ENCODE data around the gene CSRP1. TPM values are rescaled to one million over a fixed set of nuclear protein-coding genes. Genes with fewer than 3 reads are reported as not detected.

Gene CSRP1
- polyA plus RNA-seq, 1 donor from 2014 or later: 4.2 TPM

GRCh38 chr1:201543871-201544642 lies 37.1 kb upstream of the CSRP1 start:
- Histone ChIP-seq H2AFZ (ENCODE audit: low read depth, low read length) (no peak overlapping the region), H3K9me2 (ENCODE audit: insufficient read depth, low read length) (no peaks in the 10 kb centered on the region), H3K9ac (ENCODE audit: low read length) (no peak overlapping the region), H3K27me3 (ENCODE audit: insufficient read depth, low read depth, low read length) (peaks cover 21% of the 10 kb centered on the region), H4K20me1 (ENCODE audit: insufficient read depth) (no peaks in the 10 kb centered on the region), H3K4me2 (ENCODE audit: low read length) (no peak overlapping the region), H3K79me2 (replicated peaks; ENCODE audit: insufficient read depth, low read length) (no peaks in the 10 kb centered on the region), H3K9me3 (ENCODE audit: low read length) (no peaks in the 10 kb centered on the region), H3F3A (ENCODE audit: insufficient read depth, low read length, poor library complexity, severe bottlenecking) (no peaks in the 10 kb centered on the region), H3K27ac (ENCODE audit: low read length) (no peak overlapping the region), H3K4me3 (ENCODE audit: low read length) (no peak overlapping the region), H3K36me3 (ENCODE audit: insufficient read depth, low read length) (no peaks in the 10 kb centered on the region)
- TF ChIP-seq EP300 (conservative IDR thresholded peaks at IDR 0.05; ENCODE audit: poor library complexity, severe bottlenecking) (no peak), TAF1 (IDR thresholded peaks at IDR 0.05; ENCODE audit: low read depth) (no peak), SMC3 (conservative IDR thresholded peaks at IDR 0.05; ENCODE audit: poor library complexity) (no peak), EZH2 (IDR thresholded peaks at IDR 0.05; ENCODE audit: borderline replicate concordance, insufficient read depth, low read length, poor library complexity, severe bottlenecking) (no peak), REST (IDR thresholded peaks at IDR 0.05; ENCODE audit: borderline replicate concordance) (no peak), POLR2AphosphoS5 (IDR thresholded peaks at IDR 0.05) (no peak), MXI1 (conservative IDR thresholded peaks at IDR 0.05; ENCODE audit: poor library complexity, severe bottlenecking) (no peak), RAD21 (conservative IDR thresholded peaks at IDR 0.05) (no peak), CTCF (IDR thresholded peaks at IDR 0.05; ENCODE audit: poor library complexity, severe bottlenecking) (no peak)

- no peaks in the 10 kb centered on the region for H4K20me1 ChIP-seq (ENCODE audit: insufficient read depth)
- no peaks in the 10 kb centered on the region for H3K36me3 ChIP-seq (ENCODE audit: insufficient read depth, low read length)
- H3K9me2 ChIP-seq (ENCODE audit: insufficient read depth, low read length): no peaks in the 10 kb centered on the region
- H3K79me2 ChIP-seq (replicated peaks; ENCODE audit: insufficient read depth, low read length): no peaks in the 10 kb centered on the region
- no peak overlapping the region for H3K4me2 ChIP-seq (ENCODE audit: low read length)
- no peaks in the 10 kb centered on the region for H3F3A ChIP-seq (ENCODE audit: insufficient read depth, low read length, poor library complexity, severe bottlenecking)
- H3K4me3 ChIP-seq (ENCODE audit: low read length): no peak overlapping the region
- no peaks in the 10 kb centered on the region for H3K9me3 ChIP-seq (ENCODE audit: low read length)
- H3K9ac ChIP-seq (ENCODE audit: low read length): no peak overlapping the region
- no peak for TF ChIP-seq SMC3 (conservative IDR thresholded peaks at IDR 0.05; ENCODE audit: poor library complexity)
- no peak for TF ChIP-seq POLR2AphosphoS5 (IDR thresholded peaks at IDR 0.05)
- TF ChIP-seq REST (IDR thresholded peaks at IDR 0.05; ENCODE audit: borderline replicate concordance): no peak
- no peak for TF ChIP-seq RAD21 (conservative IDR thresholded peaks at IDR 0.05)
- no peak for TF ChIP-seq EZH2 (IDR thresholded peaks at IDR 0.05; ENCODE audit: borderline replicate concordance, insufficient read depth, low read length, poor library complexity, severe bottlenecking)
- TF ChIP-seq TAF1 (IDR thresholded peaks at IDR 0.05; ENCODE audit: low read depth): no peak
- no peak for TF ChIP-seq CTCF (IDR thresholded peaks at IDR 0.05; ENCODE audit: poor library complexity, severe bottlenecking)
- no peak overlapping the region for H3K27ac ChIP-seq (ENCODE audit: low read length)
- peaks cover 36% of the 10 kb centered on the region for H3K27me3 ChIP-seq (ENCODE audit: insufficient read depth, low read depth, low read length)
- no peak overlapping the region for H2AFZ ChIP-seq (ENCODE audit: low read depth, low read length)
These were observed 35.5 kb upstream of the CSRP1 start for GRCh38 chr1:201542309-201543035.
